B cell (primary cell): Measurements from ENCODE around the gene CA11. TPM values are rescaled to one million over a fixed set of nuclear protein-coding genes. Genes with fewer than 3 reads are reported as not detected.

ENCODE experiments used
- ATAC-seq: fragments of 200-7000 bp; cut with Tn5 transposase; one replicate; pipeline ENCODE4 v1.10.0; 2021; ENCODE audit warnings: low read depth, mild to moderate bottlenecking, moderate number of reproducible peaks, moderate library complexity
- CTCF ChIA-PET: fragments of 350-600 bp; sonication (Branson Sonifier 250); formaldehyde crosslinking; loops from one replicate; lab custom pipeline; 2021; ENCODE audit warnings: antibody characterized with exemption, inconsistent platforms; lab: Charles Lee
- POLR2A ChIA-PET: fragments of 350-600 bp; sonication (Branson Sonifier 250); formaldehyde crosslinking; loops from one replicate; lab custom pipeline; 2021; ENCODE audit warnings: antibody characterized with exemption; lab: Charles Lee
- DNase-seq: peaks from one replicate; pipeline ENCODE4 v3.0.0; 2013
- H2AFZ ChIP-seq: 2 replicates; pipeline ENCODE4 v1.6.1; 2012; ENCODE audit warnings: mild to moderate bottlenecking, low read depth, low read length; ENCODE audit not compliant: insufficient read depth, poor library complexity, severe bottlenecking
- H3K27ac ChIP-seq, 2 donors: 1 replicate in 1 of 2; 2 replicates in 1 of 2; pipeline ENCODE4 v1.5.1; 2012 to 2013; ENCODE audit warnings: low read length in 2 of 2, mild to moderate bottlenecking in 2 of 2, moderate library complexity in 1 of 2
- H3K27me3 ChIP-seq, 4 experiments: fragments of 200-600 bp in 1 of 4; sonication (generic) in 1 of 4; replicated peaks in 1 of 4; 1 replicate in 2 of 4; 2 replicates in 2 of 4; pipeline versions ENCODE4 v1.6.1 to v1.7.0; 2013 to 2016; ENCODE audit warnings: low read length in 3 of 4, mild to moderate bottlenecking in 2 of 4, mixed read lengths in 1 of 4, moderate library complexity in 1 of 4; ENCODE audit not compliant: insufficient read depth in 4 of 4, control insufficient read depth in 3 of 4; ENCODE audit errors: control extremely low read depth in 1 of 4
- H3K36me3 ChIP-seq, 2 experiments: replicated peaks in 1 of 2; 1 replicate in 1 of 2; 2 replicates in 1 of 2; pipeline versions ENCODE4 v1.6.1 to v1.7.1; 2013; ENCODE audit warnings: low read length in 1 of 2; ENCODE audit not compliant: insufficient read depth in 2 of 2, control insufficient read depth in 1 of 2; ENCODE audit errors: control extremely low read depth in 1 of 2, extremely low read depth in 1 of 2
- H3K4me1 ChIP-seq, 2 donors: fragments of 200-600 bp in 1 of 2; sonication (generic) in 1 of 2; 1 replicate in 1 of 2; 2 replicates in 1 of 2; pipeline versions ENCODE4 v1.5.1 to v1.6.1; 2013 to 2017; ENCODE audit warnings: low read length in 2 of 2; ENCODE audit not compliant: control insufficient read depth in 2 of 2, insufficient read depth in 2 of 2
- H3K4me2 ChIP-seq: replicated peaks from 2 replicates; pipeline ENCODE3; 2012; ENCODE audit warnings: mild to moderate bottlenecking, low read depth, low read length; ENCODE audit not compliant: poor library complexity, severe bottlenecking
- H3K4me3 ChIP-seq, 5 experiments: fragments of 200-600 bp in 1 of 5; sonication (generic) in 1 of 5; 1 replicate in 3 of 5; 2 replicates in 2 of 5; pipeline versions ENCODE4 v1.5.1 to v1.7.0; 2011 to 2016; ENCODE audit warnings: low read length in 4 of 5, mild to moderate bottlenecking in 4 of 5, low read depth in 2 of 5, control low read depth in 1 of 5, moderate library complexity in 1 of 5; ENCODE audit not compliant: insufficient read depth in 1 of 5; ENCODE audit errors: control extremely low read depth in 1 of 5, extremely low read depth in 1 of 5
- H3K79me2 ChIP-seq: fragments of 200-600 bp; sonication (generic); one replicate; pipeline ENCODE4 v1.6.0; 2016; ENCODE audit warnings: low read length; ENCODE audit not compliant: control insufficient read depth, insufficient read depth
- H3K9ac ChIP-seq: fragments of 200-600 bp; sonication (generic); 2 replicates; pipeline ENCODE4 v1.6.1; 2017; ENCODE audit warnings: mild to moderate bottlenecking, low read length, moderate library complexity
- H3K9me3 ChIP-seq, 3 donors: one replicate each; pipeline versions ENCODE4 v1.6.1 to v1.7.1; 2013; ENCODE audit warnings: low read length in 2 of 3; ENCODE audit not compliant: control insufficient read depth in 2 of 3, insufficient read depth in 1 of 3; ENCODE audit errors: control extremely low read depth in 1 of 3
- H4K20me1 ChIP-seq: 2 replicates; pipeline ENCODE4 v1.6.0; 2012; ENCODE audit warnings: mild to moderate bottlenecking, low read length; ENCODE audit not compliant: insufficient read depth, control insufficient read depth, poor library complexity, severe bottlenecking
- H3K27ac Mint-ChIP-seq: one replicate; pipeline ENCODE4 v1.8.0; 2021; ENCODE audit warnings: mixed read lengths
- H3K27me3 Mint-ChIP-seq: one replicate; pipeline ENCODE4 v1.8.0; 2021; ENCODE audit warnings: mixed read lengths
- H3K4me1 Mint-ChIP-seq: one replicate; pipeline ENCODE4 v1.8.0; 2021; ENCODE audit warnings: mixed read lengths
- H3K4me3 Mint-ChIP-seq: one replicate; pipeline ENCODE4 v1.8.0; 2021; ENCODE audit warnings: mixed read lengths
- H3K9me3 Mint-ChIP-seq: one replicate; pipeline ENCODE4 v1.8.0; 2022; ENCODE audit warnings: mixed read lengths; ENCODE audit not compliant: insufficient read depth
- CTCF ChIP-seq: fragments of 200-600 bp; IDR thresholded peaks from one replicate; pipeline ENCODE4 v1.8.0; 2022; ENCODE audit warnings: antibody characterized with exemption, mild to moderate bottlenecking
- EZH2 ChIP-seq: IDR thresholded peaks from 2 replicates; pipeline ENCODE4 v1.6.1; 2012; ENCODE audit warnings: borderline replicate concordance, low read depth, mild to moderate bottlenecking, moderate library complexity, low read length; ENCODE audit not compliant: insufficient read depth, poor library complexity, severe bottlenecking
- WGBS: methylation state at CpG from one replicate; pipeline ENCODE4 v1.1.5; 2013; ENCODE audit warnings: missing lambda C conversion rate; ENCODE audit not compliant: insufficient coverage; 5-methylcytosine and 5-hydroxymethylcytosine counted together
- intact Hi-C: fragments of 100-400 bp; cut with micrococcal nuclease; formaldehyde crosslinking; loops from one replicate; pipeline ENCODE4 v1.10.0; 2022
- polyA plus RNA-seq: library from polyadenylated mRNA; depleted of rRNA; stranded (reverse); fragments of >200 nt; gene quantifications from 2 replicates; pipeline ENCODE4 v1.2.3, GENCODE V29; 2012
- total RNA-seq, 2 donors: library from RNA; stranded (reverse); fragments of 120-200 nt in 1 of 2; gene quantifications; 1 replicate in 1 of 2; 2 replicates in 1 of 2; pipeline versions ENCODE4 v1.2.3 to v1.2.4, GENCODE V29; 2013 to 2022

CA11 gene
- total and polyA plus RNA-seq, 2 donors (not counting 1 experiment from before 2014, with no cell fraction given), result 6.5 to 27.7 TPM

- CTCF ChIA-PET, result interaction anchor here (0.9 kb wide), 1 partner anchor 13 kb away, joined by 4 read pairs; no protein-coding TSS in a partner anchor
- WGBS, result 51% methylated on average over 33 of the region's 35 CpGs
- Histone ChIP-seq H3K79me2 (no peaks in the 10 kb centered on the region), H3K4me3 (peak overlapping the region in 4 of 5 experiments; percentile 30 to 56 (median 52)), H3K9me3 (no peaks in the 10 kb centered on the region), H2AFZ (peak overlapping the region; percentile 85), H4K20me1 (no peaks in the 10 kb centered on the region), H3K27ac (peak overlapping the region; percentile 96 to 97), H3K9ac (peak overlapping the region; percentile 64), H3K27me3 (no peaks in the 10 kb centered on the region), H3K36me3 (no peaks in the 10 kb centered on the region), H3K4me2 (peak overlapping the region; percentile 74), H3K4me1 (peaks cover 8 to 19% of the 10 kb centered on the region in 2 donors)
- peak overlapping the region; percentile 88 for H3K4me3 Mint-ChIP-seq
- ATAC-seq, result peak; percentile 93
- H3K4me1 Mint-ChIP-seq, result peaks cover 16% of the 10 kb centered on the region
- intact Hi-C loops, result loop anchor here (1.0 to 2.0 kb wide), 5 partner anchors 14 to 53 kb away; partner anchors contain the start of genes CA11, RPL18 and SPHK2
- TF ChIP-seq CTCF, result no peak
- no peak for TF ChIP-seq EZH2
- POLR2A ChIA-PET, result interaction anchor here (1.0 to 1.6 kb wide), 2 partner anchors 12 to 15 kb away, joined by 3 to 5 read pairs; partner anchors contain the start of gene CA11
- no peaks in the 10 kb centered on the region for H3K27me3 Mint-ChIP-seq
- peak overlapping the region; percentile 97 for H3K27ac Mint-ChIP-seq
- H3K9me3 Mint-ChIP-seq, result no peaks in the 10 kb centered on the region
- DNase-seq, result peak; percentile 94
Observed at GRCh38 chr19:48660852-48661710, 15.1 kb upstream of the CA11 start.

- WGBS, result 14% methylated on average over 1 of the region's 5 CpGs
- Histone ChIP-seq H3K4me3 (no peak overlapping the region), H3K79me2 (no peaks in the 10 kb centered on the region), H3K4me2 (no peak overlapping the region), H3K36me3 (no peaks in the 10 kb centered on the region), H3K27ac (no peak overlapping the region), H3K9ac (no peak overlapping the region), H4K20me1 (no peaks in the 10 kb centered on the region), H3K4me1 (peaks cover 8 to 19% of the 10 kb centered on the region in 2 donors), H3K27me3 (no peaks in the 10 kb centered on the region), H2AFZ (no peak overlapping the region), H3K9me3 (no peaks in the 10 kb centered on the region)
- intact Hi-C loops, result loop anchor here (2.0 kb wide), 2 partner anchors 41 to 51 kb away; partner anchors contain the start of genes RPL18 and SPHK2
- POLR2A ChIA-PET, result no interaction called here
- Mint-ChIP-seq H3K9me3 (no peaks in the 10 kb centered on the region), H3K27me3 (no peaks in the 10 kb centered on the region), H3K27ac (peak overlapping the region; percentile 46), H3K4me3 (peak overlapping the region; percentile 19), H3K4me1 (peaks cover 16% of the 10 kb centered on the region)
- CTCF ChIA-PET, result interaction anchor here (1.1 kb wide), 1 partner anchor 15 kb away, joined by 4 read pairs; no protein-coding TSS in a partner anchor
- ATAC-seq (no peak), DNase-seq (peak; percentile 58)
- no peak for TF ChIP-seq CTCF
- TF ChIP-seq EZH2, result no peak
Observed at GRCh38 chr19:48659768-48660167, 13.8 kb upstream of the CA11 start.
